GM21447 (cell line): ENCODE results near the gene SMG6.
A peak's percentile ranks its signal among the peaks of the same experiment; 100 is the strongest.

Experiments used
- ATAC-seq: cut with Tn5 transposase; IDR thresholded peaks from one replicate; pipeline ENCODE4 v1.9.1; 2021; ENCODE audit not compliant: unreplicated experiment

The SMG6 gene

GRCh38 chr17:2053380-2054261 is 250.0 kb downstream of the SMG6 start:
- no peak for ATAC-seq

- ATAC-seq, result no peak
These were observed 251.5 kb downstream of the SMG6 start for GRCh38 chr17:2051933-2052559.

DNA sequence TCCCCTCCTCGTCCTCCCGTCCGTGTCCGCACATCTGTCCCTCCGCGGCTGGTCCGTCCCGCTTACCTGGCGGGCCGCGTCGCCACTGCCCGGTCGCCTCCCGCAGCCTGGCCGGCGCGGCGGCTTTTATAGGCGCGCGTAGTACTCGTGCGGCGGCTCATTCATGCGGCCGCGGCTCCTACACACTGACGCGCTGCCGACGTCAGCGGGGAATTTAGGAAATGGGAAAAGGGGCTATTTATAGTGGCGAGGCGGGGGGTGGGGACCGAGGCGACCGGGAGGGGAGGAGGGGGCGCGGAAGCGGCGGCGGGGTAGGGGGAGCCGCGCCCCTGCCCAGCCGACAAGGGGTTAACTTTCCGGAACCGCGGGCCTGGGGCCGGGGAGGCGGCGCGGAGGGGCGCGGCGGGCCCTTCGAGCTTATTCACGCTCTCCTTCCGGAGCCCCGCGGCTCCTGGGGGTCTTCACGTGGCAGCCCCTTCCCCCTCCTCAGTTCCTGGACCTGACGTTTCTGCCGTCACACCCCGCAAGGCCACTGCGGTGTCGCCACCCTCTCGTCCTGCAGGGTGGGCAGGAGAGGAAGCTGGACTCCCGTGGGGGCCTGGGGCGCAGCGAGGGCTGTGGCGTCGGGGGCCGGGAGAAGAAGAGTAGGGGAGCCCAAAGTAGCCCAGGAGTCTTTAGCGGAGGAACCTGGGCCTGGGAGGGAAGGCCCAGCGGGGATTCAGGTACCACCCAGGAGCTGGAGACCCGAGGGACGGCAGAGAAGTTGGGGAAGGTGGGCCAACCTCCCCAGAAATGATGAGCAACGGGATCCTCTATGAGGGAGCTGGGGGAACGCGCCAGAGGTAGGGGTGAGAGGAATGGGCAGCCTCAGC is 252.3 kb downstream of the SMG6 start:
- ATAC-seq, result no peak

DNA sequence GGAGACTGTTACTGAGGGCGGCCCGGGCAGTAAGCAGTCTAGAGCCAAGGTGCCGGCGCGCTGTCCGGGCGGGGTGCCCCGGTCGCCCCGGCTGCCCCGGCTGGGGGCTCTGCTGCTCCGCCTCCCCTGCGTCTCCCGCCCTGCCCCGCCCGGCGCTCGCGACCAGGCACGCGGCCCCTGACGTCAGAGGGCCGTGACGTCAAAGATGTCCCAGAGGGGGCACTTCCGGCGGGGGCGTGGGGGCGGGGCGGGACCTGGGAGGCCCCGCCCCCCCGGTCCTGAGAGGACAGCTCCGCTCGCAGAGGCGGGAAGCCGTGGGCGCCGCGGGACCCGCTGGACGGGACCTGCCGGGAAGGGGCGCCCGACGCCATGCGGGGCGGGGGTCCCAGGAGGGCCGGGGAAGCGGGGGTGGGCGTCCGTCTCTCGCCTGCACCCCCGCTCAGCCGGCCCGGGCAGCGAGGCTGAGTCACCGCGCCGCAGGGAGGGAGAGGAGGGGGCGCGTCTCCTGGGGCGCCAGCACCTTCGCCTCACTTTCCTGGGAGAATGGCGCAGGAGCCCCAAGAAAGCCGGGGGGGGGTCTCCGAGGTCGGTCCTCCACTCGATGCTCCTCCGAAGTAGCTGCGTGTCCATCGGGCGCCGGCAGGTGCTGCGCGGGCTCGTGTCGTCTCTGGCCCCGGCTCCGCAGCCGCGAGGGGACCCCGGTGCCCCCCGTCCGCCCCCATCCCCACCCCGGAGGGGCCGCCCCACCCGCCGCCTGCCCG is 253.1 kb downstream of the SMG6 start:
- ATAC-seq, result no peak

GRCh38 chr17:2049333-2050299 is 254.0 kb downstream of the SMG6 start:
- ATAC-seq, result no peak

DNA sequence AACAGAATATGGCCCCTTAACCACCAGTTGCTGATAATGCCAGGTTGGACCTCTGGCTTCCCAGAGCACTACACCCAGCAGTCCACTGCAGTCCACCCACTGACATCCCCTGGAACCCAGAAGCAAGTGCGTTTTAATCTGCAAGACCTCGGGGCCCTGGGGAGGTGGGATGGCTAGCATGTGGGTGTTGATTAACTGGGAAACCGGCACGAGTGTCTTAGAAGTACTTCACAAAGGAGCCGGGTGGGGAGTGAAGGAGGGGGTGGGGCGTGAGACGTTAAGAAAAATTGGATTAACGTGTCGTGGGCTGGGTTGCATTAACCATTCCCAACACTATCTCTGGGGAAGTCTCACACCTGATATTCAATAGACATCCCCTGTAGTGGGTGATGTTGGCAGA is 254.8 kb downstream of the SMG6 start:
- ATAC-seq, result no peak

DNA sequence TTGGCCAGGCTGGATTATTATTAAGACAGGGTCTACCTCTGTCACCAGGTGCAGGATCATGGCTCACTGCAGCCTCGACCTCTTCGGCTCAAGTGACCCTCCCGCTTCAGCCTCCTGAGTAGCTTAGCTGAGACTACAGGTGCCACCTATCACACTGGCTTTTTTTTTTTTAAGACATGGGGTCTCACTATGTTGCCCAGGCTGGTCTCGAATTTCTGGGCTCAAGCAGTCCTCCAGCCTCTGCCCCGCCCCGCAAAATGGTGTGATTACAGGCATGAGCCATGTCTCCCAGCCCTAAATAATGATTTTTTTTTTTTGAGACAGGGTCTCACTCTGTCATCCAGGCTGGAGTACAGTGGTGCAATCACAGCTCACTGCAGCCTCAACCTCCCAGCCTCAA is 256.0 kb downstream of the SMG6 start:
- no peak for ATAC-seq

DNA sequence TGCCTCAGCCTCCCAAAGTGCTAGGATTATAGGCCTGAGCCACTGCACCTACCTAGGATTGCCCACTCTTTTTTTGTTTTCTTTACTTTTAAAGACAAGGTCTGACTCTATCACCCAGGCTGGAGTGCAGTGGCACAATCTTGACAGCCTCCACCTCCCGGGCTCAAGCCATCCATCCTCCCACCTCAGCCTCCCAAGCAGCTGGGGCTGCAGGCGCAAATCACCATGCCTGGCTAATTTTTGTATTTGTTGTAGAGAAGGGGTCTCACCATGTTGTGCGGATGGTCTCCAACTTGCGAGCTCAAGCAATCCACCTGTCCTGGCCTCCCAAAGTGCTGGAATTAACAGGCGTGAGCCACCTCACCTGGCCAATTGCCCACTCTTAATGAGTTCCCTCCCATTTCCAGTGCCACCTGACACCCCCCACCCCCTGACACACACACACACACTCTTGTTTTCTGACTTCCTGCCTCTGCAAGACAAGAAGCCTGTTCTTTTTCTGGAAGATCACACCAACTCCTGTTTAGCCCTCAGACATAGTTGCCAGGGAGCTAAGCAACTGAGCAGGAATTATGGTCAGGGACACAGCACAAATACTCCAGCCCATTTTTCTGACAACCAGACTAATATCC is 259.2 kb downstream of the SMG6 start:
- no peak for ATAC-seq

DNA sequence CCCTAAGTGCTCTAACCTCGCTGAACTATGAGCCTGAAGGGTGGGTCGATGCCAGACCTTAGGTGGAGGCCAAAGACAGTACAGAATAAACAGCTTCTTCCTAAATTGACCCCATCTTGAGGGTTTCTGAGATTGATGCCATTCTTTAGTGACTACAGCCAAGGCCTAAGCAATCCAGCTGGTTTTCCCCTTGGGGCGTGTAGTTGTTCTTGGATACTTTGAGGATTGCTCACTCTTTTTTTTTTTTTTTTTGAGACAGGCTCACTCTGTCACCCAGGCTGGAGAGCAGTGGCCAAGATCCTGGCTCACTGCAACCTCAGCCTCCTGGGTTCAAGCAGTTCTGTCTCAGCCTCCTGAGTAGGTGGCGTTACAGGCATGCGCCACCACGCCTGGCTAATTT is 259.8 kb downstream of the SMG6 start:
- no peak for ATAC-seq

- no peak for ATAC-seq
These were observed 260.7 kb downstream of the SMG6 start for GRCh38 chr17:2042933-2043332.

DNA sequence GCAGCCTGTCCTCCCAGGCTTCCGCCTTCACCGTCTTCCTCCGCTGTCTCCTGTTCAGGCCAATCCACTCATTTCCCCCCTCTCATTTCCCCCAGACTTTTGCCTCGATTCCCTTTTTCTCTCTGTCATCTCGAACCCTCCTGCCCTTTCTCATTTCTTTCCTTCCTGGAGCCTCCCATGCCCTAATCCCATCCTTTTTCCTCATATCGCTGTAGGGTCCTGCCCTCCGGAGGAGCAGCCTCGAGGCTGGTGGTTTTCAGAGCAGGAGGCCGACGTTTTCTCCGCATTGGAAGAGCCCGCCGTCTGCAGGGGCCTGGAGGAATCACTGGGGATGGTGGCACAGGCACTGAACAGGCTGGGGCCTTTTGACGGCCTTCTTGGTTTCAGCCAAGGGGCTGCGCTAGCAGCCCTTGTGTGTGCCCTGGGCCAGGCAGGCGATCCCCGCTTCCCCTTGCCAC is 261.2 kb downstream of the SMG6 start:
- no peak for ATAC-seq

DNA sequence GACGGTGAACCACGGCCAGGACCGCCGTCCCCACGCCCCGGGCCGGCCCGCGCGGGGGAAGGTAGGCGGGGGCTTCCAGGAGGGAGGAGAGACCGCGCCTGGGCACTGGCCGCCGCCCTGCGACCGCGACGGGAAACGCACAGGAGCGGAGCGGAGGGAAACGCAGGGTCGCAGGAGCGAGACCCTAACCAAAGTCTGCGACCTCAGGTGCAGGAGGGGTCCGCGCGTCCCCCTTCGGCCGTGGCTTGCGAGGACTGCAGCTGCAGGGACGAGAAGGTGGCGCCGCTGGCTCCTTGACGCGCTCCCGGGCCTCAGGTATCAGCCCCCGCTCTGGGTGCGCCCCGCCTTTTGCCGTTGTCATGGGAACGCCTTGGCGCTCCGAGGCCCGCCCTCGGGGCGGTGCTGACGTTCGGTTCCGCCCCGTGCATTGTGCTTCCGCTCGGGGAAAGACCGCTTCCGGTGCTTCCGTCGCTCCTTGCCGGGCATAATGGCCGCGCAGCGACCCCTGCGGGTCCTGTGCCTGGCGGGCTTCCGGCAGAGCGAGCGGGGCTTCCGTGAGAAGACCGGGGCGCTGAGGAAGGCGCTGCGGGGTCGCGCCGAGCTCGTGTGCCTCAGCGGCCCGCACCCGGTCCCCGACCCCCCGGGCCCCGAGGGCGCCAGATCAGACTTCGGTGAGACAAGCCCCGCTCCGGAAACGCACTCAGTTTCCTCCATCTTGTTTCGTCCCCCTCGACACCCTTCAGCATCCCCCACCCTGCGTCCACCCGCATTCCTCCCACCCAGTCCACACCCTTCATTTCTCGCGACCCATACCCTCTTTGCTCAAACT is 261.8 kb downstream of the SMG6 start, which contains the start of gene OVCA2:
OVCA2 (plus strand) TSS at position 462 of the 829 bp plus-strand sequence; CDS start at position 488, 26 bp downstream.
- peak; percentile 86 for ATAC-seq

- ATAC-seq, result no peak
These were observed 262.5 kb downstream of the SMG6 start for GRCh38 chr17:2040942-2041560.

DNA sequence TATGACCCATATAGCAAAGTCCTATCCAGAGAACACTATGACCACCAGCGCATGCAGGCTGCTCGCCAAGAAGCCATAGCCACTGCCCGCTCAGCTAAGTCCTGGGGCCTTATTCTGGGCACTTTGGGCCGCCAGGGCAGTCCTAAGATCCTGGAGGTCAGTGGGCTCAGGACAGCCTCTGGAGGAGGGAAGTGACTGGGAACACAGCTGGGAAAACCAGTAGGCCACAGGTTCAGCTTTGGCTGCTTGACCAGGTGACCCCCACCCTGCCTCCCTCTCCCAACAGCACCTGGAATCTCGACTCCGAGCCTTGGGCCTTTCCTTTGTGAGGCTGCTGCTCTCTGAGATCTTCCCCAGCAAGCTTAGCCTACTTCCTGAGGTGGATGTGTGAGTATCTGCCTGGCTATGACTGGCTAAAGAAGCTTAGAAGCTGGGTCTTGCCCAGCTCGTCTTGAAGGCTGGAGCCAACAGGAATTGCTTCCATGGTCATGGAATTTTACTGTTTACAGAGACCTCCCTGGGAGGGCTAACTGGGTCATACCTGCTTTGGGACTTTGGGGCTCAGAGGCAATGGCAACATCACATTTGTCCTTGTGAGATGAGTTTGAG is 263.3 kb downstream of the SMG6 start:
- ATAC-seq, result no peak

DNA sequence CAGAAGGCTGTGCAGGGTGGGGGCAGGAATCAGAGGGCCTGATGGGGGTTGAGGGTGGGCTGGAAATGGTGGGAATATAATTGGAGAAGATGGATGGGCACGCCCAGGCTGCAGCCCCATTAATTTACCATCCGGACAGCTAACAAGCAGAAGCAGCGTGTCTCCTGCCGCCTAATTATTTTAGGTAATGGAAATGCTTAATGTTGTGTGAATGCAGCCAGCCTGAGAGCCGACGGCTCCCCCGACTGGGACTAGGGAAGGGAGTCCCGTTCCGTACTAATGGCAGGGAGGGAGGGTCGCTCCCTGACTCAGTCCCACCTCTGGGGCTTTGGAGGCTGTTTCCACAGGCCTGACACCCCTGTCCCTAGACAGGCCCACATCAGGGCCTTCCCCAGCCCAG is 266.4 kb downstream of the SMG6 start:
- ATAC-seq, result no peak

DNA sequence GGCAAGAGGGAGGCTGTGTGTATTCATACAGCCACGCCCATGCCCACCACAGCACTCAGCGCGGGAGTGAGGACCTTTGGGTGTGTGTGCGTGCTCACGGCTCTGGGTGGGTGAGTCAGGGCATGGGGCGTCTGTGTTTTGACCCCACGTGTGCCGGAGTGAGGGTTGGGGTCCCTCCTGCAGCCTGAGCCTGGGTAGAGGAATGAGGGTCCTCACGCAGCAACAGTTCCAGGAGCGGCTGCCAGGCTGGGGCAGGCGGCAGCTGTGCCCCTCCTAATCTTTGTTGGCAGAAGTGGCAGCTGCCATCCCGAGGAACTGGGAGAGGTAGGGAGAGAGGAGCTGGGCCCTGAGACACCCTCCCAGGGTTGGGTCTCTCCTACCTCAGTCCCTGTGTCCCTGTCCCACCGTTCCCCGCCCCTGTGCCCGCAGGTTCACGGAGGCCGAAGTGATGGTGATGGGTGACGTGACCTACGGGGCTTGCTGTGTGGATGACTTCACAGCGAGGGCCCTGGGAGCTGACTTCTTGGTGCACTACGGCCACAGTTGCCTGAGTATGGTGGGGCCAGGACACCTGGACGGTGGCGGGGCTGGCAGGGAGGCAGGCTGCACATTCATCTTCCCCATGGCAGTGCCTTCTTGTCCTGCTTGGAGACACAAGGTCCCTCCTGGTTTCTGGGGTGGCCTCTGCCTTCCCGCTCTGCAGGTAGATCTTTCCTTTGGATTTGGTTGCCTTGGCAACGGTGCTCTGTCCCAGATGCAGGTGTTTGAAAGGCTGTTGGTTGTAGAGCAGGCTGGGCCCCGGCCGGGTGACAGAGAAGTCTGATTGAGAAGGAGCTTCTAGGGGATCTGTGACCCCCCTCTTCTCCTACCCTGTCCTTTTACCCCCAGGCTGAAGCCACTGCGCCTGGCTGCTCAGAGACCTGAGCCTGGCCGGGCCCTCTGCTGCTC is 267.8 kb downstream of the SMG6 start:
- ATAC-seq, result no peak
